ENCODE data around the gene HINT2.

Gene HINT2

DNA sequence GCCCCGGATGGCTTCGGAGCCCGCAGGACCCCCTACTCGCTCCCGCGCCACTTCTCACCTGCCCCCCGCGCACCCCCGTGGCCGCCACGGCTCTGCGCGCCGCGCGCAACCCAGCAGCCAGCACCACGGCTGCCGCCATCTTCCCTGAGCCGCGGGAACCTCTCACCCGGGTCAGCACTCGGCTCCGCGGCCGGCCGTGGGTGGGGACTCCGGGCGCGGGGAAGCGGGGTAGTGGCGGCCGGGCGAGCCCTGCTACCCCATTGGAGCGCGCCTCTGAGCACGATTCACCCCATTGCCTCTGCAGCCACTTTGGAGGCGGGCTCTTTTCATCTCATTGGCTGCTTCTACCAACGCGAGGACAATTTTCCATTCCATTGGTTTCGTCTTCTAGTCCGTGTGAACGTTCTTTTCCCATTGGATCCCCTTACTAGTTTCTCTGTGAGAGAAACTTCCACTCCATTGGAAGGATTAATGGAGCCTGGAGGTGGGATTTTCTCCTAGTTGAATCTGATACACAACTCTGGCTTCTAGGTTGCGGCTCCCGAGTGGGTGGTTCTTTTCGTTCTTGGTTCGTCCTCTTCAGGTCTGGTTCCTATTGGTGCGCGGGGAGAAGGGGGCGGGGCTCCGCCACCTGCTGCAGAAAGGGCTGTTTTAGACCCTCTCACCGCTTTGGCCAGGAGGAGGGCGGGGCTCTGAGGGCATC is at the start of gene HINT2:
Gene HINT2, minus strand, starts transcription at position 202 of the 703 bp plus-strand sequence. Its CDS starts 63 bp downstream, at position 139.
- peak; percentile 99 for DNase-seq (ENCODE audit: low read depth)

- DNase-seq (ENCODE audit: low read depth), result no peak
Observed at GRCh38 chr9:35863583-35863982, 48.7 kb upstream of the HINT2 start.

DNA sequence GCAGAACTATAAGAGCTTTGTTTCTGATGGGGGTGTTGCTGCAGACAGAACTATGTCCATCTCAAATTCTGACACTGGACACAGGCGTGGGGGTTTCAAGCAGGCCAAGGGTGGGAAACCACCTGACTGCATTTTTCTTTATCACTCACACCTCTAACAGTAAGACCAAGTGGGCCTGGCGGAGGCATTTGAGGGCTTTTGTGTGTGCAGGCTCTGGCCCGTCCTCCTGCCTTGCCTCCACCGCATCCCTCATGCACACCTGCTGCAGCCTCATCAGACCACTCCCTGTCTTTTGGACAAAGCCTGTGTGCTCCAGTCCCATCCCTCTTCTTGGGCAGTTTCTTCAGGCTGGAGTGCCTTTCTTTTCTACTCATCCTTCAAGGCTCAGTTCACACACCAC is 47.5 kb upstream of the HINT2 start:
- no peak for DNase-seq (ENCODE audit: low read depth)

DNA sequence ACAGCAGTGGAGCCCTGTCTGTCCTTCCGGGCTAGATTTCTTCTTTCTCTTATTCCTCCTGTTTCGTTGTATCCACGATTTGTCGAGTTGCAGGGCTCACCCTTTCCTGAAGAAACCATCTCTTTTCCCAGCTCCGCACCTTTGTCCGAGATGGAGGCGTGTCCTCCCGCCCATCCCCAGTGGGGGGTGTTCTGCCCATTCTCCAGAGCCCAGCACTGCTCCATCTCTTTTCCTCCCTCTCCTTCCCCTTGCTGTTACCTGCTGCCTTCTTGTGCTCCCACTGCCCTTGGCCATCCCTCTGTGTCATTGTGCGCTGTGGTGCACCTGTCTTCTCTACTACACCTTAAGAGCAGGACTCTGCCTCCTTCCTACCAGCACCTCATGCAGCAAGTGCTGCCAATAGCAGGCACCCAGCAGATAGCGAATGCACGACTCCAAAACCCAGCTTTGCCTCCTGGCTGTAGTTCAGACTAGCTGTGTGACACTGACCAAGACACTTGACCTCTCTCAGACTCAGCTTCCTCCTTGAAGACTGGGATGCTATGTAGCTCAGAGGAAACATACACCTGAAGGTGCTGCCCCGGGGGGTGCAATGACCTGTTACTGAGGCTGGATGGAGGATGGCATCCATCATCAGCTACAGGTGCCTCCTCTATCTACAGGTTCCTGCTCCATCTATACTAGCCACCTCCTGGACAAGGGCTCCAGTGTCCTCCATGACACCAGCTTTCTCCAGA is 46.5 kb upstream of the HINT2 start:
- no peak for DNase-seq (ENCODE audit: low read depth)

DNA sequence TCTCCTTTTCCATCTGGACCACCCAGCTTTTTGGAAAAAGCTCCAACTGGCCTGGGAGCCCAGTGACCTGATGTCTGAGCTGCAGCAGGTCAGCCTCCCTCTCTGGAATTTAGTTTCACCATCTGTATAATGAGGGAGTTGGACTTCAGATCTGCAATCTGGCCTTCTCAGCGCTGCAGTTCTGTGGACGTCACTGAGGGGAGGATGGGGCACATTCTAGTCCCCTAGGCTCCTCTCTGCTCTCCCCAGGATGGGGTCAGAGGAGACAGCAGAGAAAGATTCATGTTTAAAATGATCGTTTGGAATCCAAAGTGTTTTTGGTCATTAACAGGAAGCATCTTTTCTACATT is 45.1 kb upstream of the HINT2 start:
- no peak for DNase-seq (ENCODE audit: low read depth)

- DNase-seq (ENCODE audit: low read depth), result no peak
Observed at GRCh38 chr9:35859310-35859989, 44.6 kb upstream of the HINT2 start.

DNA sequence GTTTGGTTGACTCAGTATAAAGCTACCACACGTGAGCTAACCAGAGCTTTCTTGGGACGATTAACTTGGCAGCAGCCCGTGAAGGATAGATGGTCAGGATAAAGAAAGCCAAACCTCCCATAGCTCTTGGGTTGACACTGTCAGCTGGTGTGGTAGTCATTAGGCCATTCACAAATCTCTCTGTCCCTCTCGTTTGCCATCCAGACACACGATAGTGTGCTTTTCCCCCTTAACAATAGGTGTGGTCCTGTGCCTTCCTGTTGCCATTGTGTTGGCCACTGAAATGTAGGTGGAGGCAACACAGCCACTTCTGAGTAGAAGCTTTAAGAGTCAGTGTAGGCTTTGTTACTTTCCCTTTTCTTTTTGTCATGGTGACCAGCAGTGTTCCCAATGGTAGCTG is 43.6 kb upstream of the HINT2 start:
- no peak for DNase-seq (ENCODE audit: low read depth)

- no peak for DNase-seq (ENCODE audit: low read depth)
Observed at GRCh38 chr9:35856882-35857281, 42.0 kb upstream of the HINT2 start.

DNA sequence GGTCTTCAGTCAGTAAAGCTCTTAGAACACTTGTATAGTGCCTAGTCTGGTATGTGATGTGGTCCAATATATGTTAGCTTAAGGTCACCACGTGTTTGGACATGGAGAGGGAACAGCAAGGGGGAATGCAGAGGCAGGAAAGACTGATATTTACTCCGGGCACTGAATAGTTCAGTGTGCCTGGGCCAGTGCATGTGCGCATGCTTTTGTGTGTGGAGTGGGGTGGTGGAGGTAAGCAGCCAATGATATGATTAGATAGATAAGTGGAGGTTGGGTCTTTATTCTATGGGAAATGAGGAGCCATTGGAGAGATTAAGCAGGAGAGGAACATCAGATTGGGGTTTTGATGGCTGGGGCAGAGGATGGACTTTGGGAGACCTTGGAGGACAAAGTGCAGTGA is 41.4 kb upstream of the HINT2 start:
- no peak for DNase-seq (ENCODE audit: low read depth)

GRCh38 chr9:35854091-35854762 is 39.4 kb upstream of the HINT2 start:
- DNase-seq (ENCODE audit: low read depth), result no peak

DNA sequence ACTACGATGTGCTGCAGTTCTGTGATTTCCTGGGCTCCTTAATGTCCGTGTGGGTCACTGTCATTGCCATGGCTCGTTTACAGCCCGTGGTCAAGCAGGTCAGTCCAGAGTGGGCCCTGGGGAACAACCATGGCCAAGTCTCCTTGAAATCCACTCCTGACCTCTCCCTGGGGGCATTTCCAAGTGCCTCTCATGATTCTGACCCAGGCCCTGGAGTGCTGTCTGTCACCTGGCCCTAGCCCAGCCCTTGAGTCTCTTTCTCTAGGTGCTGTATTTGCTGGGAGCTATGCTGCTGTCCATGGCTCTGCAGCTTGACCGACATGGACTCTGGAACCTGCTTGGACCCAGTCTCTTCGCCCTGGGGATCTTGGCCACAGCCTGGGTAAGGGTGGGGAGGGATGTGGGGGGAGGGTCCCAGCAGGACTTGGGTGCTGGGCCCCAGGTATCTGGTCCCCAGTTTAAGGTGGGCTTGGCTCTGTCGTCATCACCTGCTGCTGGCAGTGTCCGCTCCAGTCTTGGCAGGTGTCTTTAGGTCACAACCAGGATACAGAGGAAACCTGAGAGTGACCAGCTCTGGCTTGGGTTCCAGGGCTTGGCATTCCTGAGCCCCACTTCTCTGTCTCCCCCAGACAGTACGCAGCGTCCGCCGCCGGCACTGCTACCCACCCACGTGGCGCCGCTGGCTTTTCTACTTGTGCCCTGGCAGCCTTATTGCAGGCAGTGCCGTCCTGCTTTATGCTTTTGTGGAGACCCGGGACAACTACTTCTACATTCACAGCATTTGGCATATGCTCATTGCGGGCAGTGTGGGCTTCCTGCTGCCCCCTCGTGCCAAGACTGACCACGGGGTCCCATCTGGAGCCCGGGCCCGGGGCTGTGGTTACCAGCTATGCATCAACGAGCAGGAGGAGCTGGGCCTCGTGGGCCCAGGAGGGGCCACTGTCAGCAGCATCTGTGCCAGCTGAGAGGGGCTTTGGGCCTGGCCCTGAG is 38.3 kb upstream of the HINT2 start:
- no peak for DNase-seq (ENCODE audit: low read depth)

- no peak for DNase-seq (ENCODE audit: low read depth)
Observed at GRCh38 chr9:35852267-35852815, 37.5 kb upstream of the HINT2 start.

DNA sequence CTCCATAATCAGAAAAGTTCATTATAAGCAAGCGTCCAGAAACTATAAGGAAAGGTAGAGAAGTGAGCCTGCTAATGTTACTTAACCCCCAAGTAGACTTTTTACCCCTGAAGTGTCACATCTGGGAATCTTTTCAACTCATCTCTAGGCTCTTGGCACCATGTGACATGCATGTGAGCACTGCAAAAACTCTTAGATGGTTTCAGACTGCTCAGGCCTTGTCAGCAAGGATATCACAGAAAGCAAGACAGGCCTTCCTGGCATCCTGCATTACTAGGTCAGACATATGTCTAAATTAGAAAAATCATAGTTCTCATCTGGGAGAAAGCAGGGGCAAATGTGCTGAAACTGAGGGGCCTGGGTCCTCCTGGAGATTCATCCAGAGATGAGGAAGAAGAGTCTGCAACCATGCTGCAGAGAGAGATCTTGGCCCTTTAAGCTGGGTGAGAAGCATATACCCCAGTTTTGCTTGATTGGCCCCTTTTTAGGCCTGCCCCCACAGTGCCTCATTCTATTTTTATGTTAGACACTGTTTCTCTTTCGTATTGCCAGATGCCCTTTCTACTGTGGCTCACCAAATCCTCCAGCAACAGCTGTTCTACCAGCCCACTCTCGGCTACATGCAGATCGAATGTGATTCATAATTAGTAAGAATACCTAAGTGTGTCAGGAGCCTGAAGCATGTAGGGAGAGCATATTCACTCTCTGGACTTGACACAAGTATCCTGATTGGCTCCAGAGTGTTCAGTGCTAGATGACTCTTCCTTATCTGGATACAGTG is 33.1 kb upstream of the HINT2 start:
- peak; percentile 75 for DNase-seq (ENCODE audit: low read depth)

DNA sequence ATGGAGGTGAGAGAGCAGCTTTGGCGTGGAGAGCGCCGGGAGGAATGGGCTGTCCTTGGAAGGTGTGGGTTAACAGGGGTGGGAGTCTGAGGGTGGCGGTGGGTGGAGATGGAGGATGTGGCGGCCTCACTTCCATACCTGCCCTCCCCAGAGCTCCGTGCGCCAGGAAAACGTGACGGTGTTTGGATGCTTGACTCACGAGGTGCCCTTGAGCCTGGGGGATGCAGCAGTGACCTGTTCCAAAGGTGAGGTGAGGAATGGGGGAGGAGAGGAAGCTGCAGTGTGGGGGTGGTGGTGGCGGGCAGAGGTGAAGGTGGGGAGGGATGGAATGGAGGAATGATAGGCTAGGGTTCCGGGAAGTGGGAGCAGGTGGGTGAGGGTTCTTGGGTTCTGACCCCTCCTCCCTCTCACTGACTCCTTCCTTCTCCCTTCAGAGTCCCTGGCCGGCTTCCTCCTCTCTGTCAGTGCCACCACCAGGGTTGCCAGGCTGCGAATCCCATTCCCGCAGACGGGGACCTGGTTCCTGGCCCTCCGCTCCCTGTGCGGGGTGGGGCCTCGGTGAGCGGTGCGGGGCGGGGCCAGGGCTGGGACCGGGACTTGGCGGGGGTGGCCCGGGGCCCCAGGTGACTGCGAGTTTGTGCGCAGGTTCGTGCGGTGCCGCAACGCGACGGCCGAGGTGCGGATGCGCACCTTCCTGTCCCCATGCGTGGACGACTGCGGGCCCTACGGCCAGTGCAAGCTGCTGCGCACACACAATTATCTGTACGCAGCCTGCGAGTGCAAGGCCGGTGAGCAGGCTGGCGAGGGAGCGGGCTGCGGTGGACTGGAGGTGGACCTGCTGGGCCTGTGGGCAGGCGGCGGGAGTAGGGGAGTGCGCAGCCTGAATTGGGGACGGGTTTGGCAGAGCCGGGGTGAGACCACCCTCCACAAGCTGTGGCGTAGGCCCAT is 31.3 kb upstream of the HINT2 start:
- no peak for DNase-seq (ENCODE audit: low read depth)

GRCh38 chr9:35844628-35845270 is 29.9 kb upstream of the HINT2 start:
- peak; percentile 64 for DNase-seq (ENCODE audit: low read depth)

DNA sequence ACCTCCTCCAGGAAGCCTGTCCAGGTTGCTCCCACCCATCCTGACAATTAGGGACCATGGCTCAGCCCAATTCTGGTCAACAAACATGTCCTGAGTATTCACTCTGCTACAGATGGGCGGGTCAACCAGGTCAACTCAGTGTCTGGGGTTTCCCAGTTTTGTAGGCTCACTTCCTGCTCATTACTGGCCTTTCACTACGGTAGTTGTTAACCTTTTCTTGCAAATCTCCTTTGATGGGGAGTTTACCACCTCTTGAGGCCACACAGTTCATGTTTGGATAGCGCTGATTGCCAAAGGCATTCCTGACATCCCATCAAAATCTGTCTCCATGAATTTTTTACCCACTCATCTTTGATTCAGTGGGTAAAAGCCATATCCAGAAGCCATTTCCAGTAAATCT is 28.0 kb upstream of the HINT2 start:
- DNase-seq (ENCODE audit: low read depth), result no peak

DNA sequence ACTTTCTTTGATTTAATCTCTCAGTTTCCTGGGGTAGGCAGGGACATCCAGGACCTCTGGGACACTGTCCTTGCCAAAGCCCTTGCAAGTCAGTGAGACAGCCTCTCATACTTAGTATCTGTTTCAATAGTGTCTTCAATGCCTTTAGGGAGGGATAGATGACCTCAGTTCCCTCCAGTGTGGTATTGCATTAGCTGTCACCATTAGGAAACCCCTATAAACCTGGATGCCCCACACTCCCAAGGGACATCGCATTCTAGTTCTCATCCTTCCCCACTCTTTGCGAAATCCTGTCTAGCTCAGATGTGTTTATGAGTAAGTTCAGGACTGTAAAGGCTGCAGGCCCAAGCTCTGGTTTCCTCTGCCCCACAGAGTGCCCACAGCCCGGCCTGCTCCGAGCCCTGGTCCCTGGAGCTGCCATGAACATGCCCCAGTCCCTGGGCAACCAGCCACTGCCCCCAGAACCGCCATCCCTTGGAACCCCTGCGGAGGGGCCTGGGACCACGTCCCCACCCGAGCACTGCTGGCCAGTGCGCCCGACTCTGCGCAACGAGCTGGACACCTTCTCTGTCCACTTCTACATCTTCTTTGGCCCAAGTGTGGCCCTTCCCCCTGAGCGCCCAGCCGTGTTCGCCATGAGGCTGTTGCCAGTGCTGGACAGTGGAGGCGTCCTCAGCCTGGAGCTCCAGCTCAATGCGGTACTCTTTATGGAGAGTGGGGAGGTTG is 27.3 kb upstream of the HINT2 start:
- DNase-seq (ENCODE audit: low read depth), result no peak

DNA sequence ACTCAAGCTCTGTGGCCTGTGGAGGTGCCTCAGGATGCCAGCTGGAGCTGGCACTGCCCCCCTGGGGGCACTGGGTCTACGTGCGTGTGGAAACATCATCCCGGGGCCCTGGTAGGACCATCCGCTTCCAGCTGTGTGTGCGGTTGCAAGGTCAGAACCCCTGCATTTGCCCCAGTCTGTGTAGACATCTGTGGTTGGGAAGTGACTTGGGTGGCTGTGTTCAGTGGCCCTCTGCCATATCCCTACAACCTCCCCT is 26.7 kb upstream of the HINT2 start:
- no peak for DNase-seq (ENCODE audit: low read depth)

Data from GM04503 (cell line).